Heart left ventricle (tissue), 13 donors: ENCODE results near the gene ARSG.

Experiments
- POLR2A ChIP-seq, 2 donors: fragments of 450-650 bp; IDR thresholded peaks; one replicate each; pipeline ENCODE4 v1.6.1; 2017; ENCODE audit warnings: antibody characterized with exemption in 2 of 2, mild to moderate bottlenecking in 2 of 2, moderate library complexity in 2 of 2
- TF ChIP-seq, protein P1 (sequence below), 12 donors: fragments of 200-600 bp; sonication (generic) in 4 of 12; IDR thresholded peaks; one replicate each; pipeline versions ENCODE4 v1.5.0 to v1.8.0; 2018 to 2022; ENCODE audit warnings: antibody characterized with exemption in 12 of 12, mild to moderate bottlenecking in 5 of 12
- donor health status: ischemic (EF 13 %, LVEDD 7.1; RV severe dilation, severe dysfunction).
- donor health status: DM: no; HTN: yes; CAD: no.
- donor health status: DM: no; HTN: no; CAD: no.
- donor health status: ischemic (EF 25% LVEDD 6.9; RV normal size, moderate dysfunction).
- donor health status: ischemic (EF 25% LVEDD 5.7; RV mildly dilated, moderate dysfunction).
- donor health status: ischemic (EF 35%, LVEDD 5.7; RV mildly dilated, moderate dysfunction).
- donor health status: nonischemic (EF 11% LVEDD 7.7; RV severe dilation, severe dysfunction).
- donor health status: DM: yes; HTN: yes; CAD: no.
- donor health status: PGD.
- donor health status: ischemic (EF 29% LVEDD 5.4; RV normal size, mild dysfunction).
- donor health status: nonischemic (EF 23%, LVEDD 6.1; RV moderate dilation, normal function).

GRCh38 chr17:68324114-68324513 lies 32.8 kb downstream of the ARSG start:
- TF ChIP-seq, protein P1, sequence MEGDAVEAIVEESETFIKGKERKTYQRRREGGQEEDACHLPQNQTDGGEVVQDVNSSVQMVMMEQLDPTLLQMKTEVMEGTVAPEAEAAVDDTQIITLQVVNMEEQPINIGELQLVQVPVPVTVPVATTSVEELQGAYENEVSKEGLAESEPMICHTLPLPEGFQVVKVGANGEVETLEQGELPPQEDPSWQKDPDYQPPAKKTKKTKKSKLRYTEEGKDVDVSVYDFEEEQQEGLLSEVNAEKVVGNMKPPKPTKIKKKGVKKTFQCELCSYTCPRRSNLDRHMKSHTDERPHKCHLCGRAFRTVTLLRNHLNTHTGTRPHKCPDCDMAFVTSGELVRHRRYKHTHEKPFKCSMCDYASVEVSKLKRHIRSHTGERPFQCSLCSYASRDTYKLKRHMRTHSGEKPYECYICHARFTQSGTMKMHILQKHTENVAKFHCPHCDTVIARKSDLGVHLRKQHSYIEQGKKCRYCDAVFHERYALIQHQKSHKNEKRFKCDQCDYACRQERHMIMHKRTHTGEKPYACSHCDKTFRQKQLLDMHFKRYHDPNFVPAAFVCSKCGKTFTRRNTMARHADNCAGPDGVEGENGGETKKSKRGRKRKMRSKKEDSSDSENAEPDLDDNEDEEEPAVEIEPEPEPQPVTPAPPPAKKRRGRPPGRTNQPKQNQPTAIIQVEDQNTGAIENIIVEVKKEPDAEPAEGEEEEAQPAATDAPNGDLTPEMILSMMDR (IDR thresholded peaks at IDR 0.05): no peak
- TF ChIP-seq POLR2A (IDR thresholded peaks at IDR 0.05): no peak
